C4-2B (cell line): ENCODE results near the gene NAGS.

Experiments used
- H3K27ac ChIP-seq: fragments of 450-650 bp; 2 replicates; pipeline ENCODE4 v1.5.1; 2017
- CTCF ChIP-seq: fragments of 450-650 bp; conservative IDR thresholded peaks from 2 replicates; pipeline ENCODE4 v1.5.1; 2017; ENCODE audit warnings: mild to moderate bottlenecking
- ZFX ChIP-seq: fragments of 450-650 bp; IDR thresholded peaks from 2 replicates; pipeline ENCODE4 v1.6.1; 2017

Gene NAGS

GRCh38 chr17:44053125-44053872 lies 48.9 kb downstream of the NAGS start:
- no peak for TF ChIP-seq CTCF
- no peak for TF ChIP-seq ZFX
- peak overlapping the region; percentile 37; the same call in 1 of the 2 replicates for H3K27ac ChIP-seq
